Breast epithelium (tissue), 4 donors: ENCODE data around the gene FMN1. TPM values are rescaled to one million over a fixed set of nuclear protein-coding genes. Genes with fewer than 3 reads are reported as not detected.

ENCODE experiments used
- DNase-seq, 2 donors: peaks; one replicate each; pipeline ENCODE4 v3.0.0-alpha.2; 2019; ENCODE audit warnings: low spot score in 2 of 2
- H3K27ac ChIP-seq, 2 donors: fragments of 200-600 bp; sonication (generic) in 1 of 2; one replicate each; pipeline ENCODE4 v1.5.1; 2016 to 2019; ENCODE audit warnings: mild to moderate bottlenecking in 1 of 2
- H3K27me3 ChIP-seq, 2 donors: fragments of 200-600 bp; sonication (generic) in 1 of 2; one replicate each; pipeline versions ENCODE4 v1.5.1 to v1.6.0; 2017 to 2019; ENCODE audit warnings: control low read depth in 1 of 2, mild to moderate bottlenecking in 1 of 2
- H3K36me3 ChIP-seq: fragments of 200-600 bp; one replicate; pipeline ENCODE4 v1.5.1; 2019
- H3K4me1 ChIP-seq, 2 donors: fragments of 200-600 bp; sonication (generic); one replicate each; pipeline ENCODE4 v1.5.1; 2016 to 2019; ENCODE audit warnings: control low read depth in 1 of 2
- H3K4me3 ChIP-seq, 3 donors: fragments of 200-600 bp; sonication (generic); 1 replicate in 2 of 3; 2 replicates in 1 of 3; pipeline ENCODE4 v1.5.1; 2016 to 2019; ENCODE audit warnings: mild to moderate bottlenecking in 3 of 3, moderate library complexity in 2 of 3
- H3K9me3 ChIP-seq, 2 donors: fragments of 200-600 bp; sonication (generic) in 1 of 2; one replicate each; pipeline ENCODE4 v1.5.1; 2016 to 2019; ENCODE audit warnings: control low read depth in 1 of 2
- POLR2A ChIP-seq: fragments of 450-650 bp; IDR thresholded peaks from one replicate; pipeline ENCODE4 v1.6.1; 2016; ENCODE audit warnings: antibody characterized with exemption, mild to moderate bottlenecking, moderate library complexity
- POLR2AphosphoS5 ChIP-seq, 3 donors: sonication (generic); formaldehyde crosslinking; IDR thresholded peaks; one replicate each; pipeline ENCODE4 v1.6.1; 2017; ENCODE audit warnings: antibody characterized with exemption in 3 of 3
- intact Hi-C: fragments of 100-400 bp; cut with DNase I; formaldehyde crosslinking; loops from one replicate; pipeline ENCODE4 v1.15.1; 2023; ENCODE audit warnings: low total_unique reads
- total RNA-seq, 3 donors: library from RNA; depleted of rRNA; stranded (reverse); fragments of >200 nt; gene quantifications; one replicate each; pipeline ENCODE4 v1.1.0, GENCODE V29; 2016
- TF ChIP-seq, protein P1 (sequence below), 3 donors: fragments of 450-650 bp; IDR thresholded peaks; one replicate each; pipeline ENCODE4 v1.5.1; 2016 to 2017; ENCODE audit warnings: antibody characterized with exemption in 3 of 3, mild to moderate bottlenecking in 3 of 3, moderate library complexity in 3 of 3

The FMN1 gene, protein sequence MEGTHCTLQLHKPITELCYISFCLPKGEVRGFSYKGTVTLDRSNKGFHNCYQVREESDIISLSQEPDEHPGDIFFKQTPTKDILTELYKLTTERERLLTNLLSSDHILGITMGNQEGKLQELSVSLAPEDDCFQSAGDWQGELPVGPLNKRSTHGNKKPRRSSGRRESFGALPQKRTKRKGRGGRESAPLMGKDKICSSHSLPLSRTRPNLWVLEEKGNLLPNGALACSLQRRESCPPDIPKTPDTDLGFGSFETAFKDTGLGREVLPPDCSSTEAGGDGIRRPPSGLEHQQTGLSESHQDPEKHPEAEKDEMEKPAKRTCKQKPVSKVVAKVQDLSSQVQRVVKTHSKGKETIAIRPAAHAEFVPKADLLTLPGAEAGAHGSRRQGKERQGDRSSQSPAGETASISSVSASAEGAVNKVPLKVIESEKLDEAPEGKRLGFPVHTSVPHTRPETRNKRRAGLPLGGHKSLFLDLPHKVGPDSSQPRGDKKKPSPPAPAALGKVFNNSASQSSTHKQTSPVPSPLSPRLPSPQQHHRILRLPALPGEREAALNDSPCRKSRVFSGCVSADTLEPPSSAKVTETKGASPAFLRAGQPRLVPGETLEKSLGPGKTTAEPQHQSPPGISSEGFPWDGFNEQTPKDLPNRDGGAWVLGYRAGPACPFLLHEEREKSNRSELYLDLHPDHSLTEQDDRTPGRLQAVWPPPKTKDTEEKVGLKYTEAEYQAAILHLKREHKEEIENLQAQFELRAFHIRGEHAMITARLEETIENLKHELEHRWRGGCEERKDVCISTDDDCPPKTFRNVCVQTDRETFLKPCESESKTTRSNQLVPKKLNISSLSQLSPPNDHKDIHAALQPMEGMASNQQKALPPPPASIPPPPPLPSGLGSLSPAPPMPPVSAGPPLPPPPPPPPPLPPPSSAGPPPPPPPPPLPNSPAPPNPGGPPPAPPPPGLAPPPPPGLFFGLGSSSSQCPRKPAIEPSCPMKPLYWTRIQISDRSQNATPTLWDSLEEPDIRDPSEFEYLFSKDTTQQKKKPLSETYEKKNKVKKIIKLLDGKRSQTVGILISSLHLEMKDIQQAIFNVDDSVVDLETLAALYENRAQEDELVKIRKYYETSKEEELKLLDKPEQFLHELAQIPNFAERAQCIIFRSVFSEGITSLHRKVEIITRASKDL (N-terminal part only)
- 10 to 100 TPM; 33.1 to 56.8 (median 50.7) TPM for total RNA-seq

DNA sequence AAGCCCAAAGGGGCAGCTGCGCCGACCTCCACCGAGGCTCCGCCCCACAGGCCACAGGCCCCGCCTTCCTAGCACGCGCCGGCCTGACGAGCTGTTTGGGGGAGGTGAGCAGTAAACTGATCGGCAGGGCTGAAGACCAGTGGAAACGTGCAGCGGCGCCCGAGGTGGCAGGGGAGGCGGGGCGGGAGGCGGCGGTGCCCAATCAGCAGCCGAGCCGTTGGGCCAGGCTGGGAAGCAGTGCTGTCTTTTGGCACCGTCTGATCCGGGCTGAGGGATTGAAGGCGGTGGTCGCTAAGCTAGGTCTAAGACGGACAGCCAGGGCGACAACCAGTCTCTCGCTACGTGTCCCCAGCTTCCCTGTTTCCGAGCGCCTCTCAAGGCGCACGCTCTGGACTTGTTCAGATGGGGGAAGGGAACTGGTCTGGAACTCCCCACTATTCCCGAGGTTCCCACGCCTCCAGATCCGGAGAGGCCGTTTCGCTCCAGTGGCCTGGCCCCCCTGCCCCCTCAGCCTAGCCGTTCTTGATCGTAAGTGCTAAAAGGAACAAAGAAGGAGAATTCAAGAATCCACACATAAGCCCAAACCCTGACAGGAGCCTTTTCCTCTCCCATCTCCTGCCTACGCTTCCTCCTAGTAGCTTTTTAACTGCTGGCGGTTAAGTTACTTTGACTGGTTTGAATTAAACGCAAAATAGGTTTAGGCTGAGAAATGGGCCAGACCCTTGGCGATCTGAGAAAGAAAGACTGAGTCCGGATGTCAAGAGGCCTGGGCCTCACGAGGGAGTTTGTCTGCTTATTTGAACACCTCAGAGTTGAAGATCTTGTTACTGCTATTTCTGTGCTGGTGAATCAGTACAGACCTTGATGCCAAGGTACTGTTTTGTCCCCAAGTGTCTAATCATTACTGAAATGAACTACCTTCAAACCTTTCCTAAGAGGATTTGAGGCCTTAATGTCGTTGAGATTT lies at the start of gene FMN1:
FMN1 (minus strand) TSS at position 11 of the 967 bp plus-strand sequence. CDS start 39,800 bp downstream, outside the sequence.
- no peaks in the 10 kb centered on the region for H3K9me3 ChIP-seq
- no peaks in the 10 kb centered on the region for H3K4me1 ChIP-seq
- TF ChIP-seq, protein P1, sequence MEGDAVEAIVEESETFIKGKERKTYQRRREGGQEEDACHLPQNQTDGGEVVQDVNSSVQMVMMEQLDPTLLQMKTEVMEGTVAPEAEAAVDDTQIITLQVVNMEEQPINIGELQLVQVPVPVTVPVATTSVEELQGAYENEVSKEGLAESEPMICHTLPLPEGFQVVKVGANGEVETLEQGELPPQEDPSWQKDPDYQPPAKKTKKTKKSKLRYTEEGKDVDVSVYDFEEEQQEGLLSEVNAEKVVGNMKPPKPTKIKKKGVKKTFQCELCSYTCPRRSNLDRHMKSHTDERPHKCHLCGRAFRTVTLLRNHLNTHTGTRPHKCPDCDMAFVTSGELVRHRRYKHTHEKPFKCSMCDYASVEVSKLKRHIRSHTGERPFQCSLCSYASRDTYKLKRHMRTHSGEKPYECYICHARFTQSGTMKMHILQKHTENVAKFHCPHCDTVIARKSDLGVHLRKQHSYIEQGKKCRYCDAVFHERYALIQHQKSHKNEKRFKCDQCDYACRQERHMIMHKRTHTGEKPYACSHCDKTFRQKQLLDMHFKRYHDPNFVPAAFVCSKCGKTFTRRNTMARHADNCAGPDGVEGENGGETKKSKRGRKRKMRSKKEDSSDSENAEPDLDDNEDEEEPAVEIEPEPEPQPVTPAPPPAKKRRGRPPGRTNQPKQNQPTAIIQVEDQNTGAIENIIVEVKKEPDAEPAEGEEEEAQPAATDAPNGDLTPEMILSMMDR (IDR thresholded peaks at IDR 0.05): no peak
- TF ChIP-seq POLR2A: no peak
- TF ChIP-seq POLR2AphosphoS5 (IDR thresholded peaks at IDR 0.05): peak in 1 of 3 donors; percentile 79
- H3K27ac ChIP-seq: peak within 1 kb of the TSS; percentile 64 to 76
- intact Hi-C loops: no loop called here
- H3K36me3 ChIP-seq: no peaks in the 10 kb centered on the region
- H3K27me3 ChIP-seq: peaks cover 0 to 3% of the 10 kb centered on the region in 2 donors
- DNase-seq: peak; percentile 88 to 92
- H3K4me3 ChIP-seq: peak within 1 kb of the TSS; percentile 46 to 79 (median 52)

DNA sequence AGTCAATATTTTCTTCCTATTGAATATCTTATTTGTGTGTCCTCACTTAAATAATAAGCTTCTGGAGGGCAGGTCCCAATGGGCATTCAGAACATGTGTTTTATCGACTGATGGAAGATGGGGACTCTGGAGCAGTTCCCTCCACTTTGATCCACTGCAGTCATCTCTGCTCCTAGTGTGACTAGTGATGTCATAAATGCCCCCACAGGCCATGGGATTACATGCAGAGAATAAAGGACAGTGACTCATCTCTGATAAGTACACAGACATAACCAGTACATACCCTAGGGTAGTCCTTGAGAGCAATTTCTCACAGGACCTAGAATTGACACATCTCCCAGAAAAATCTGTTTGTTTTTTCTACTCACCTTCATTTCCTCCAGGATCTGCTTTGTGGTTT lies 49.4 kb upstream of the FMN1 start:
- no peak for DNase-seq
- Histone ChIP-seq H3K36me3 (no peaks in the 10 kb centered on the region), H3K4me1 (no peaks in the 10 kb centered on the region), H3K27ac (no peak overlapping the region), H3K9me3 (no peaks in the 10 kb centered on the region), H3K27me3 (no peaks in the 10 kb centered on the region), H3K4me3 (no peak overlapping the region)
- intact Hi-C loops: no loop called here
- no peak for TF ChIP-seq POLR2AphosphoS5 (IDR thresholded peaks at IDR 0.05)
- no peak for TF ChIP-seq POLR2A
- TF ChIP-seq, protein P1 (IDR thresholded peaks at IDR 0.05): no peak

DNA sequence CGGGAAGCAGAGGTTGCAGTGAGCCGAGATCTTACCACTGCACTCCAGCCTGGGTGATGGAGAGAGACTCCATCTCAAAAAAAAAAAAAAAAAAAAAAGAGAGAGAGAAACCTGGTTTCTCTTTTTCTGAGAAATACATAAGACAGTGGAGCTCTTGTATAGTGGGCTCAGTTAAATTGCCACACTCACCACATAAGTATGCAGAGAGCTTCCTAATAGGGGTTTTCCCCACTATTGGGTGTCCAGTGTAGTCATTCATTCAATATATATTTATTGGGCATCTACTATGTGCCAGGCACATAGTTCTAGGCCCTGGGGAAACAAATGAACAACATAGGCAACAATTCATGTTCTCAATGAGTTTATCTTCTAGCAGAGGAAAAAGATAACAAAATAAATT lies 48.9 kb upstream of the FMN1 start:
- Histone ChIP-seq H3K4me3 (no peak overlapping the region), H3K4me1 (no peaks in the 10 kb centered on the region), H3K9me3 (no peaks in the 10 kb centered on the region), H3K27ac (peak overlapping the region in 1 of 2 donors; percentile 69), H3K36me3 (no peaks in the 10 kb centered on the region), H3K27me3 (no peaks in the 10 kb centered on the region)
- intact Hi-C loops: no loop called here
- DNase-seq: no peak
- TF ChIP-seq, protein P1 (IDR thresholded peaks at IDR 0.05): no peak
- no peak for TF ChIP-seq POLR2A
- TF ChIP-seq POLR2AphosphoS5 (IDR thresholded peaks at IDR 0.05): no peak

DNA sequence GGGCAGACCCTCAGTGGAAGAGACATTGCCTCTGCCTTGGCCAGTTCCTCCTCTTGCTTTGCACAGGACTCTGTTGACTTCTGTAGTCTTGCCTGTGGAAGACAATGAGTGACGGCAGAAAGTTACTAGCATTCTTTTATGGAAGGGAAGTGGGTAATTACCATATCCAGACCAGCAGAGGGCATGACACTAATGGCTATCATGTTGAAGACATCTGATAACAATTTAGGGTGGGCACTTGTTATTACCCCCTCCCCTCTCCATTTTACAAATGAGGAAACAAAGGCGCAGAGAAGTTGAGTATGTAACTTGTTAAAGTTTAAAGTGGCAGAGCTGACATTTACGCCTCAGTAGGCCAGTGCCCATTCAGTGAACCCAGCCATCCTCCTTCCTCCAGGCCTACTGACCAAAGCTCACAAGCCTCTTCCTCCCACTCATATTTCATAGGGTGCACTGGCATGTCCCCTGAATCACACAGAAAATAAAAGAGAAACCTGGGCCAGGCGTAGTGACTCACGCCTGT lies 48.2 kb upstream of the FMN1 start:
- Histone ChIP-seq H3K27me3 (no peaks in the 10 kb centered on the region), H3K27ac (peak overlapping the region; percentile 40 to 69), H3K4me1 (no peaks in the 10 kb centered on the region), H3K4me3 (no peak overlapping the region), H3K9me3 (no peaks in the 10 kb centered on the region), H3K36me3 (no peaks in the 10 kb centered on the region)
- no peak for DNase-seq
- intact Hi-C loops: no loop called here
- TF ChIP-seq, protein P1 (IDR thresholded peaks at IDR 0.05): peak in 2 of 3 donors; percentile 12 to 16
- no peak for TF ChIP-seq POLR2A
